Measurements from ENCODE around the gene PCED1A. TPM values are rescaled to one million over a fixed set of nuclear protein-coding genes. Genes with fewer than 3 reads are reported as not detected.

Gene PCED1A
- total and polyA plus RNA-seq, 9 of the 15 experiments (the other 6 are each of a cell fraction or from before 2014, with no cell fraction given), result 1.5 to 11.5 (median 5.9) TPM

- TF ChIP-seq HDAC8 (tag; IDR thresholded peaks at IDR 0.05) (no peak), RCOR1 (IDR thresholded peaks at IDR 0.05; ENCODE audit: borderline replicate concordance in 1 of 2, low read depth in 2 of 2, low read length in 2 of 2) (peak in 1 of 2 experiments; percentile 66; a peak in 2 of 4 replicates), NKRF (IDR thresholded peaks at IDR 0.05; ENCODE audit: borderline replicate concordance) (0 out of 2 replicates have a peak, but pooled peaks have one; percentile 47), ZNF140 (CRISPR knock-in tag; IDR thresholded peaks at IDR 0.05) (no peak), ZNF592 (IDR thresholded peaks at IDR 0.05) (peak; percentile 65; the same call in 1 of the 2 replicates), ATF1 (CRISPR knock-in tag; IDR thresholded peaks at IDR 0.05) (no peak), ATF1 (tag; IDR thresholded peaks at IDR 0.05) (0 out of 2 replicates have a peak, but pooled peaks have one; percentile 31), HMBOX1 (IDR thresholded peaks at IDR 0.05) (no peak), CBFA2T2 (conservative IDR thresholded peaks at IDR 0.05) (peak; percentile 54), BHLHE40 (IDR thresholded peaks at IDR 0.05; ENCODE audit: low read length) (peak; percentile 57; the same call in 1 of the 2 replicates), ZBTB2 (IDR thresholded peaks at IDR 0.05) (peak; percentile 59; the same call in 1 of the 2 replicates), NUFIP1 (IDR thresholded peaks at IDR 0.05; ENCODE audit: partially characterized antibody) (no peak), MED1 (CRISPR knock-in tag; IDR thresholded peaks at IDR 0.05; ENCODE audit: borderline replicate concordance) (no peak), PTBP1 (IDR thresholded peaks at IDR 0.05; ENCODE audit: low read depth, low read length) (0 out of 2 replicates have a peak, but pooled peaks have one; percentile 47), ETV6 (IDR thresholded peaks at IDR 0.05; ENCODE audit: borderline replicate concordance in 1 of 2, low read depth in 2 of 2, low read length in 1 of 2) (no peak), ETV6 (CRISPR knock-in tag; IDR thresholded peaks at IDR 0.05; ENCODE audit: borderline replicate concordance) (no peak), ADNP (tag; IDR thresholded peaks at IDR 0.05) (no peak), FOXP1 (CRISPR knock-in tag; IDR thresholded peaks at IDR 0.05) (peak; percentile 45; the same call in 1 of the 2 replicates), KDM5B (IDR thresholded peaks at IDR 0.05; ENCODE audit: insufficient replicate concordance, low read depth, low read length) (no peak), TRIM28 (IDR thresholded peaks at IDR 0.05) (no peak), DMBX1 (CRISPR knock-in tag; IDR thresholded peaks at IDR 0.05; ENCODE audit: borderline replicate concordance) (no peak)
These were observed 32.1 kb upstream of the PCED1A start (continued) for GRCh38 chr20:2872459-2873009.
